Skeletal muscle satellite cell (primary cell): Measurements from ENCODE around the gene TET1. TPM values are rescaled to one million over a fixed set of nuclear protein-coding genes. Genes with fewer than 3 reads are reported as not detected.
"Not testable (repeated sequence)": the region's sequence is repeated elsewhere in the genome, so short reads cannot be mapped to it uniquely, and the experiment has no call there.

Experiments
- H3K27me3 ChIP-seq: 2 replicates; pipeline ENCODE4 v1.7.0; 2013; ENCODE audit warnings: low read length; ENCODE audit not compliant: control insufficient read depth, insufficient read depth
- H3K36me3 ChIP-seq: 2 replicates; pipeline ENCODE4 v1.7.0; 2013; ENCODE audit warnings: mild to moderate bottlenecking, control low read depth, low read length; ENCODE audit not compliant: insufficient read depth
- H3K4me1 ChIP-seq: 2 replicates; pipeline ENCODE4 v1.7.0; 2013; ENCODE audit warnings: low read length; ENCODE audit not compliant: control insufficient read depth, insufficient read depth
- H3K4me2 ChIP-seq: 2 replicates; pipeline ENCODE4 v1.7.0; 2013; ENCODE audit warnings: mild to moderate bottlenecking, low read length
- H3K4me3 ChIP-seq: 2 replicates; pipeline ENCODE4 v1.7.0; 2013; ENCODE audit warnings: low read length
- H3K9ac ChIP-seq: 2 replicates; pipeline ENCODE4 v1.7.0; 2013; ENCODE audit warnings: mild to moderate bottlenecking, low read depth, low read length, moderate library complexity
- H3K9me3 ChIP-seq: replicated peaks from 2 replicates; pipeline ENCODE4 v1.7.0; 2013; ENCODE audit warnings: mild to moderate bottlenecking, control low read depth, low read length
- total RNA-seq: library from RNA; depleted of rRNA; stranded (reverse); fragments of >200 nt; gene quantifications from 2 replicates; pipeline ENCODE4 v1.2.3, GENCODE V29; 2012; rRNA removed

The TET1 gene
- 2.0 and 3.7 TPM in 2 replicates for total RNA-seq

DNA sequence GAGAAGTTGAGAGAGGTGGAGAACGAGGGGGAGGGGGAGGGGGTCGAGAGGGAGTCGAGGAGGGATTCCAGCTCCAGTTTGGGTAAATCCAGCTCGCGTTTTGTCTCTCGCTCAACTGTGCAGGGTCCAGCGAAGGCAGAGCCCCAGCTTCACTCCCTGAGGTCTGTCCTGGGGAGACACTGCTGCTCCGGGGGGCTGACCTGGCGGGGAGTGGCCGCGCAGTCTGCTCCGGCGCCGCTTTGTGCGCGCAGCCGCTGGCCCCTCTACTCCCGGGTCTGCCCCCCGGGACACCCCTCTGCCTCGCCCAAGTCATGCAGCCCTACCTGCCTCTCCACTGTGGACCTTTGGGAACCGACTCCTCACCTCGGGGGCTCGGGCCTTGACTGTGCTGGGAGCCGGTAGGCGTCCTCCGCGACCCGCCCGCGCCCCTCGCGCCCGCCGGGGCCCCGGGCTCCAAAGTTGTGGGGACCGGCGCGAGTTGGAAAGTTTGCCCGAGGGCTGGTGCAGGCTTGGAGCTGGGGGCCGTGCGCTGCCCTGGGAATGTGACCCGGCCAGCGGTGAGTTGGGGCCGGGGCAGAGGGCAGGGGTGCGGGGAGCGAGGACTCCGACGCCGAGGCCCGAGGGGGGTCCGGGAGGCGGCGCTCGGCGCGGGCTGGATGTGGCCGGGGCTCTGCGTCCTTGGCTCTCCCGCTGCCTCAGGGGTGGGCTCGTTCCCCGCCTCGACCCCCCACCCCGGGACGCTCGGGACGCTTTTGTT lies at the start of gene TET1:
TSS of gene TET1 (plus strand) at position 152 of the 757 bp plus-strand sequence. CDS start 12,002 bp downstream, outside the sequence.
- H3K4me1 ChIP-seq: peaks cover 27% of the 10 kb centered on the region
- H3K27me3 ChIP-seq: no peaks in the 10 kb centered on the region
- peak within 1 kb of the TSS; percentile 86 for H3K4me3 ChIP-seq
- H3K4me2 ChIP-seq: peak within 1 kb of the TSS; percentile 94
- H3K9ac ChIP-seq: peak within 1 kb of the TSS; percentile 80
- no peaks in the 10 kb centered on the region for H3K36me3 ChIP-seq
- H3K9me3 ChIP-seq: no peaks in the 10 kb centered on the region

GRCh38 chr10:68516216-68516615 lies 43.9 kb upstream of the TET1 start:
- Histone ChIP-seq H3K4me1 (peaks cover 11% of the 10 kb centered on the region), H3K4me2 (peak overlapping the region; percentile 21)
- not testable (repeated sequence) for H3K9me3 ChIP-seq, H3K4me3 ChIP-seq, H3K36me3 ChIP-seq, H3K27me3 ChIP-seq, H3K9ac ChIP-seq

DNA sequence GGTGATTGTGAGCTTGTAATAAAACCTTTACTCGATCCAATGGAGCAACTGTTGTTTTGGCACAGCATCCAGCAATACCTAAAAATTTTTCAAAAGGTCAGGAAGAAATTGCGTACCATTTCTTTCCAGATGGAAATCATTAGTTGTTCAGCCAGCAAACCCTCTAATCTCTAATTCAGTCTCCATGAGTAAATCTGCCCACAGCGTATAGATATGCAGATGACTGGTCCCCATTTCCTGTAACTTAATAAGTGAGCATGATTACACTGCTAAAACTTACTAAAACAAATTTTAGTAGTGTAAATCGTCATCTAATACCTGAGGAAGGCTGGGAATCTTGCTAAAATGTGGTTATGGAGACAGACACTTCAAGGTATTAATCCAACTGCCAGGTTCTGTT lies 43.4 kb upstream of the TET1 start:
- Histone ChIP-seq H3K4me2 (peak overlapping the region; percentile 21), H3K27me3 (no peaks in the 10 kb centered on the region), H3K9me3 (no peaks in the 10 kb centered on the region), H3K36me3 (no peaks in the 10 kb centered on the region), H3K9ac (peak overlapping the region; percentile 18), H3K4me1 (peaks cover 11% of the 10 kb centered on the region), H3K4me3 (no peak overlapping the region)

DNA sequence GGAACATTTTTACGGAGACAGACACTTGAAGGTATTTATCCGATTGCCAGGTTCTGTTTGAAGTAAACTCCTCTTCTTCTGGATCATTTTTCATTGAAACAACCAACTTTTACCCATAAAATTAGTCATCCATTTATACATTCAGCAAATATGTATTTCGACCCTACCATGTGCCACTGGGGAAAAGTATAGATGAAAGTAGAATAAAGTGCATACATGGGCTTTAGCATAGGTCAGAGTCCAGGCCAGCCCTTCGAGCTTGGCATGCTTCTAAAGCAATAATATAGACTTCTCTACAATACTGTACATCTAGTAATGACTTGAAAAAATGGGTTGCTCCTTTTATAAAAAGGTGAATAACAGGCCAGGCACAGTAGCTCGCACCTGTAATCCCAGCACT lies 42.9 kb upstream of the TET1 start:
- H3K9me3 ChIP-seq: no peaks in the 10 kb centered on the region
- no peaks in the 10 kb centered on the region for H3K36me3 ChIP-seq
- no peak overlapping the region for H3K9ac ChIP-seq
- peaks cover 11% of the 10 kb centered on the region for H3K4me1 ChIP-seq
- H3K27me3 ChIP-seq: no peaks in the 10 kb centered on the region
- H3K4me2 ChIP-seq: peak overlapping the region; percentile 21
- no peak overlapping the region for H3K4me3 ChIP-seq

DNA sequence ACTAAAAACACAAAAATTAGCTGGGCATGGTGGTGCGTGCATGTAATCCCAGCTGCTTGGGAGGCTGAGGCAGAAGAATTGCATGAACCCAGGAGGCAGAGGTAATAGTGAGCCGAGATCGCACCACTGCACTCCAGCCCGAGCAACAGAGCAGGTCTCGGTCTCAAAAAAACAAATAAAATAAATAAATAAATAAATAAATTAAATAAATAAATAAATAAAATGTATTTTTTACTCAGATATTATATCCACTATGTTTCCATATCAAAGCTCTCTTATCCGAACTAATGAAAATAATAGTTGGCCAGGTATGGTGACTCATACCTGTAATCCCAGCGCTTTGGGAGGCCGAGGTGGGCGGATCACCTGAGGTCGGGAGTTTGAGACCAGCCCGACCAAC lies 41.5 kb upstream of the TET1 start:
- not testable (repeated sequence) for H3K9me3 ChIP-seq, H3K4me3 ChIP-seq, H3K27me3 ChIP-seq, H3K9ac ChIP-seq, H3K36me3 ChIP-seq, H3K4me2 ChIP-seq
- H3K4me1 ChIP-seq: peaks cover 11% of the 10 kb centered on the region

DNA sequence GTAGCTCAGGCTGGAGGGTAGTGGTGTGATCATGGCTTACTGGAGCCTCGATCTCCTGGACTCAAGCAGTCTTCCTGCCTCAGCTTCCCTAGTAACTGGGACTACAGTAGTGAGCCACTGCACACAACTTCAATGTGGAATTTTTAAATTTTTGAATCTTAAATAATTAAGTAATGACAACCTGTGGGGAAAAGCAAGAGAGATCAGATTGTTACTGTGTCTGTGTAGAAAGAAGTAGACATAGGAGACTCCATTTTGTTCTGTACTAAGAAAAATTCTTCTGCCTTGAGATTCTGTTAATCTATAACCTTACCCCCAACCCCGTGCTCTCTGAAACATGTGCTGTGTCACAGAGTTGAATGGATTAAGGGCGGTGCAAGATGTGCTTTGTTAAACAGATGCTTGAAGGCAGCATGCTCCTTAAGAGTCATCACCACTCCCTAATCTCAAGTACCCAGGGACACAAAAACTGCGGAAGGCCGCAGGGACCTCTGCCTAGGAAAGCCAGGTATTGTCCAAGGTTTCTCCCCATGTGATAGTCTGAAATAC lies 34.6 kb upstream of the TET1 start:
- H3K4me1 ChIP-seq, H3K4me3 ChIP-seq, H3K9ac ChIP-seq, H3K4me2 ChIP-seq, H3K36me3 ChIP-seq, H3K9me3 ChIP-seq, H3K27me3 ChIP-seq: not testable (repeated sequence)

DNA sequence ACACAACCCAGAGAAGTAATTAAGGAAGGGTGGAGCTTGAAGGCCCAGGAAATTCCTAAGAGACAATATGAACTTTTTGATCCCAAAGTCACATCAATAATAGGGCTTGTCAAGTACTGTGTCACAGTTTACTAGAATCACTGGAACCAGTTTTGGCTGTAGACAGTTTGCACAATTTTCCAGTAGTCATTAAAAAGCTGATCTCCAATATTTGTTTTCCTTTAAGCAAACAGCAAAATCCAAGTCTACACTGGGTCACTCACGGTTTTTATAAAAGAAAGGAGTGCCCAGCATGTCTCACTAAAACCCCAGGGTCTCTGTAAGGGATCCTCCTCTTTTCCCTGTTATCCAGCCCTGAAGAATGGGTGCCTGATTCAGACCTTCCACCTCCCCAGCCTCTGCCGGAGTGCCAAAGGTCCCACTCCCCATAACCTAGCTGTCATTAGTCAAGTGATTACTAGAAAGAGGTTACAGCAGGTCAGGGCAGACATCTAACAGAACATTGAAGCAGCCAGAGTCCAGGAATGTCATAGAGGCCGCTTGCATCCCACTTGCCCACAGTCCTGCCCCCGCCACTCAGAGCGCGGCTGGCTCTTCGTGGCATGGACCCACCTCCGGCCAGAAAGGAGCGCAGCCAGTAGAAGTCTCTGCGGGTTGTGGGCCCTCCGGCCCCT lies 33.4 kb upstream of the TET1 start:
- H3K36me3 ChIP-seq: peaks cover 4% of the 10 kb centered on the region
- H3K4me2 ChIP-seq: peak overlapping the region; percentile 83
- H3K9ac ChIP-seq: peak overlapping the region; percentile 97
- H3K9me3 ChIP-seq: no peaks in the 10 kb centered on the region
- H3K4me1 ChIP-seq: no peaks in the 10 kb centered on the region
- peak overlapping the region; percentile 99 for H3K4me3 ChIP-seq
- H3K27me3 ChIP-seq: no peaks in the 10 kb centered on the region

DNA sequence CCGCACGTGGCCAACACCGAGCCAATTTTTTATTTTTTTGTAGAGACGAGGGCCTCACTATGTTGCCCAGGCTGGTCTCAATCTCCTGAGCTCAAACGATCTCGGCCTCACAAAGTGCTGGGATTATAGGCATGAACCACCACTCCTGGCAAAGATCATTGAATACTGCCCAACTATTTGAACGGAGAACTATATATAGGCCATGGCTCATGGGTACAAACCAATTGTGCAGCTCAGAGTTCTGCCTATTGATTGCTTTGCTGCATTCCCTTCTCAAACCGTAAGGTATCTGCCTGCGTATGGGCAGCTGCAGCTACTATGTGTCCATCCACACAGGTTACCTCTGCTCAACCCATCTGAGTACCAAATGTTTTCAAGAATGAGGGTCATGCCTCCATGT lies 23.2 kb upstream of the TET1 start:
- no peaks in the 10 kb centered on the region for H3K27me3 ChIP-seq
- no peak overlapping the region for H3K4me3 ChIP-seq
- H3K9ac ChIP-seq: no peak overlapping the region
- no peaks in the 10 kb centered on the region for H3K9me3 ChIP-seq
- H3K4me1 ChIP-seq: peaks cover 2% of the 10 kb centered on the region
- no peaks in the 10 kb centered on the region for H3K36me3 ChIP-seq
- no peak overlapping the region for H3K4me2 ChIP-seq

- Histone ChIP-seq H3K36me3 (no peaks in the 10 kb centered on the region), H3K27me3 (no peaks in the 10 kb centered on the region), H3K4me2 (no peak overlapping the region), H3K4me1 (peaks cover 10% of the 10 kb centered on the region), H3K4me3 (no peak overlapping the region), H3K9ac (no peak overlapping the region), H3K9me3 (no peaks in the 10 kb centered on the region)
Measured at GRCh38 chr10:68537796-68538195, 22.3 kb upstream of the TET1 start.

DNA sequence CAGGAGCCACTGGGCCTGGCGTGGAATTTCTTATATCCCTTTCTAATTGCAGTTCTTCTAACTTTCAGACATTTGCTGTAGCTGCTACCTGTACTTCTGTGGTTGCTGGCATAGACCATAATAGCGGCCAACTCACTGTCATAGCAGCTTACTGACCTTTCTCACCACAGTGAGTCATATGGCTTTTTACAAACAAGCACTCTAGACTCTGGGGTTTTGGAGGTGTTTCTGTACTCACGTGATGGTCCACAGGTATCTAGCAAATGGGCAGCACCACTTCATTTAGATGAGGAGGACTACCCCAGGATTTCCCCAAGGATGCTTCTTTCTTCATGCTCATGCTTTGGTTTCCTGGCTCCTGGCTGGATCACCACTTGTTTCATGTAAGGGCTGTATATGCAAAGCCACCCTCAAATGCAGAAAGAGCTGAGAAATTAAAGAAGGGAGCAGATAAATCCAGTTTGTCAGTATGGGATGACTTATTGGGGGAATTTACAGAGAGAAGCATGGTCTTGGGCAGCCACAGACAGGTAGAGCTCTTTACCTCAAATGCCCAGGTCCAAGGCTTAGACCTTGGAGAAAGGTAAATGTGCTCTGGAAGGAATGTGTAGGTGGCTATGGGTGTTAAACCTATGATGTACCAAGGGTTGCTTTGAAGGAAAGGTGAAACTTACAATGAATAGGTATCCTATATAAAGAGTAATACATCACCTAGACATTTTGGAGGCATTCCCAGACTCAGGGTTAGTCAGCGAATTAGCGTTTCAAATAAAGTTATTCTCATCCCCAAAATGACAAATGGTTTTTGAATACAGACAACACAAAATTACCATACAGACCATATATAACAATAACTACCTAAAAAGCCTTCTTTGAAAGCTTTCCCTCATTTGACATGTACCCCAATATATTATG lies 16.9 kb upstream of the TET1 start:
- Histone ChIP-seq H3K36me3 (no peaks in the 10 kb centered on the region), H3K4me1 (peaks cover 20% of the 10 kb centered on the region), H3K4me2 (peak overlapping the region; percentile 52), H3K9me3 (no peaks in the 10 kb centered on the region), H3K4me3 (no peak overlapping the region), H3K27me3 (no peaks in the 10 kb centered on the region), H3K9ac (no peak overlapping the region)

DNA sequence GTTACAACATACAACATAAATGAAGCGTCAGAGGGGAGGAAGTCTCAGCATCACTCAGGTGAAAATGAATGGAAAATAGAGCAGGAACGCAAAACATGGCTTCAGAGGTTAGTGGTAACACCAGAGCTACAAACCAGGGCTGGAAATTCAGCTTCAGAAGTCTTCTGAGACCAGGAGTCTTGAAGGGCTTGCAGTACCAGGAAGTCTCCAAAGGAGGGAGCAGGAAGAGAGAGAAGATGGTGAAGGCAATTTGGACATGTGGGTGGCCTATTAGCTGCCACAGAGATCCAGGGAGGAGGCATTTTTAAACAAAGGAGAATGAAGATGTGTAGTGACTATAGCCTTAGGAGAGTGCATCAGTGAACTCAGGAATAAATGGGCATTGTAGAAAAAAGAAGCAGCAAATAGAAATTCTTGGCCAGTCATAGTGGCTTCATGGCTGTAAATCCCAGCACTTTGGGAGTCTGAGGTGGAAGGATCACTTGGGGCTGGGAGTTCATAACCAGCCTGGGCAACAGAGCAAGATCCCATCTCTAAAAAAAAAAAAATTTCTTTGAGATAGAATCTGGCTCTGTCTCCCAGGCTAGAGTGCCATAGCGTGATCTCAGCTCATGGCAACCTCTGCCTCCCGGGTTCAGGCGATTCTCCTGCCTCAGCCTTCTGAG lies 9.3 kb upstream of the TET1 start:
- H3K9me3 ChIP-seq: no peaks in the 10 kb centered on the region
- no peaks in the 10 kb centered on the region for H3K27me3 ChIP-seq
- no peak overlapping the region for H3K9ac ChIP-seq
- no peak overlapping the region for H3K4me2 ChIP-seq
- H3K4me3 ChIP-seq: no peak overlapping the region
- peaks cover 5% of the 10 kb centered on the region for H3K4me1 ChIP-seq
- no peaks in the 10 kb centered on the region for H3K36me3 ChIP-seq
